Activated effector memory CD4-positive, alpha-beta T cell treated with Interleukin-2 at 50 U/mL for 16 hours (primary cell): Measurements from ENCODE around the gene RBM47.
"Not testable (repeated sequence)": the region's sequence is repeated elsewhere in the genome, so short reads cannot be mapped to it uniquely, and the experiment has no call there.

Experiments
- DNase-seq: peaks from one replicate; pipeline ENCODE4 v3.0.0-alpha.2; 2020

Gene RBM47

GRCh38 chr4:40399578-40399977 lies 230.1 kb downstream of the RBM47 start:
- DNase-seq = no peak

- DNase-seq = no peak
Observed at GRCh38 chr4:40395908-40396793, 233.5 kb downstream of the RBM47 start.

GRCh38 chr4:40395166-40395900 lies 234.3 kb downstream of the RBM47 start:
- DNase-seq = no peak

- DNase-seq = no peak
Observed at GRCh38 chr4:40394236-40394635, 235.4 kb downstream of the RBM47 start.

GRCh38 chr4:40392241-40392640 lies 237.4 kb downstream of the RBM47 start:
- not testable (repeated sequence) for DNase-seq

- DNase-seq = no peak
Observed at GRCh38 chr4:40389986-40390385, 239.7 kb downstream of the RBM47 start.

GRCh38 chr4:40388239-40388638 lies 241.4 kb downstream of the RBM47 start:
- DNase-seq = no peak

GRCh38 chr4:40380647-40381046 lies 249.0 kb downstream of the RBM47 start:
- no peak for DNase-seq

GRCh38 chr4:40379248-40379647 lies 250.4 kb downstream of the RBM47 start:
- DNase-seq = no peak

- DNase-seq = no peak
Observed at GRCh38 chr4:40378619-40379018, 251.0 kb downstream of the RBM47 start.

- DNase-seq = no peak
Observed at GRCh38 chr4:40377512-40378365, 251.9 kb downstream of the RBM47 start.

- no peak for DNase-seq
Observed at GRCh38 chr4:40375620-40376019, 254.0 kb downstream of the RBM47 start.

GRCh38 chr4:40375095-40375494 lies 254.6 kb downstream of the RBM47 start:
- no peak for DNase-seq

- no peak for DNase-seq
Observed at GRCh38 chr4:40373636-40374035, 256.0 kb downstream of the RBM47 start.
